DOHH2 (cell line): Measurements from ENCODE around the gene HIVEP3.

Source experiments
- H3F3A ChIP-seq: fragments of 200-600 bp; sonication (generic), shearing (Covaris generic); 2 replicates; pipeline ENCODE4 v1.6.0; 2016; ENCODE audit warnings: antibody characterized with exemption, mild to moderate bottlenecking; ENCODE audit not compliant: control insufficient read depth, insufficient read depth
- H3K27ac ChIP-seq: fragments of 200-600 bp; sonication (generic); 2 replicates; pipeline ENCODE4 v1.5.1; 2014; ENCODE audit warnings: low read depth, mild to moderate bottlenecking, low read length, moderate library complexity
- H3K27me3 ChIP-seq: fragments of 200-600 bp; sonication (generic); 2 replicates; pipeline ENCODE4 v1.6.1; 2014; ENCODE audit warnings: mild to moderate bottlenecking, low read length, mixed read lengths; ENCODE audit not compliant: control insufficient read depth
- H3K36me3 ChIP-seq: fragments of 200-600 bp; sonication (generic); 2 replicates; pipeline ENCODE4 v1.6.1; 2014; ENCODE audit warnings: mild to moderate bottlenecking, low read length, moderate library complexity, mixed read lengths; ENCODE audit not compliant: control insufficient read depth
- H3K4me1 ChIP-seq: fragments of 200-600 bp; sonication (generic); 2 replicates; pipeline ENCODE4 v1.6.1; 2014; ENCODE audit warnings: mild to moderate bottlenecking, low read length, mixed read lengths; ENCODE audit not compliant: control insufficient read depth
- H3K4me2 ChIP-seq: fragments of 200-600 bp; sonication (generic); 2 replicates; pipeline ENCODE4 v1.6.0; 2014; ENCODE audit warnings: mild to moderate bottlenecking, low read length, moderate library complexity
- H3K4me3 ChIP-seq: fragments of 200-600 bp; sonication (generic); 2 replicates; pipeline ENCODE4 v1.5.1; 2014; ENCODE audit warnings: mild to moderate bottlenecking, low read length, mixed read lengths
- H3K79me2 ChIP-seq: fragments of 200-600 bp; sonication (generic); 2 replicates; pipeline ENCODE4 v1.6.1; 2014; ENCODE audit warnings: mild to moderate bottlenecking, low read length, mixed read lengths; ENCODE audit not compliant: control insufficient read depth
- H3K9me2 ChIP-seq: fragments of 200-600 bp; sonication (generic); replicated peaks from 2 replicates; pipeline ENCODE4 v1.6.1; 2014; ENCODE audit warnings: mild to moderate bottlenecking, low read length, mixed read lengths; ENCODE audit not compliant: control insufficient read depth
- H3K9me3 ChIP-seq: fragments of 200-600 bp; sonication (generic); 2 replicates; pipeline ENCODE4 v1.6.1; 2014; ENCODE audit warnings: antibody characterized with exemption, low read length, mixed read lengths; ENCODE audit not compliant: control insufficient read depth, insufficient read depth
- H4K20me1 ChIP-seq: fragments of 200-600 bp; sonication (generic); 2 replicates; pipeline ENCODE4 v1.6.0; 2014; ENCODE audit warnings: low read depth, mild to moderate bottlenecking, antibody characterized with exemption, low read length, moderate library complexity; ENCODE audit not compliant: control insufficient read depth, insufficient read depth
- CTCF ChIP-seq: fragments of 200-600 bp; sonication (generic); IDR thresholded peaks from one replicate; pipeline ENCODE4 v1.5.1; 2014; ENCODE audit warnings: antibody characterized with exemption, mild to moderate bottlenecking, low read depth, low read length; ENCODE audit not compliant: poor library complexity, severe bottlenecking
- EZH2phosphoT487 ChIP-seq: fragments of 200-600 bp; sonication (generic); IDR thresholded peaks from 2 replicates; pipeline ENCODE4 v1.6.1; 2017; ENCODE audit warnings: borderline replicate concordance, mild to moderate bottlenecking, antibody characterized with exemption, low read length, moderate library complexity, mixed read lengths

The HIVEP3 gene

GRCh38 chr1:41495210-41495948 is 423.3 kb downstream of the HIVEP3 start:
- H3K27me3 ChIP-seq: peaks cover 5% of the 10 kb centered on the region
- no peaks in the 10 kb centered on the region for H3K4me1 ChIP-seq
- H3K4me2 ChIP-seq: no peak overlapping the region
- H3K79me2 ChIP-seq: no peaks in the 10 kb centered on the region
- no peaks in the 10 kb centered on the region for H3K9me2 ChIP-seq
- H3F3A ChIP-seq: no peaks in the 10 kb centered on the region
- TF ChIP-seq EZH2phosphoT487: no peak
- TF ChIP-seq CTCF: peak; percentile 23
- H3K36me3 ChIP-seq: no peaks in the 10 kb centered on the region
- no peak overlapping the region for H3K4me3 ChIP-seq
- no peak overlapping the region for H3K27ac ChIP-seq
- no peaks in the 10 kb centered on the region for H3K9me3 ChIP-seq
- no peaks in the 10 kb centered on the region for H4K20me1 ChIP-seq

GRCh38 chr1:41494351-41495209 is 424.1 kb downstream of the HIVEP3 start:
- no peak overlapping the region for H3K27ac ChIP-seq
- no peaks in the 10 kb centered on the region for H3K79me2 ChIP-seq
- peaks cover 5% of the 10 kb centered on the region for H3K27me3 ChIP-seq
- H3K4me3 ChIP-seq: no peak overlapping the region
- H3K4me2 ChIP-seq: no peak overlapping the region
- no peaks in the 10 kb centered on the region for H3K9me2 ChIP-seq
- no peak for TF ChIP-seq CTCF
- TF ChIP-seq EZH2phosphoT487: no peak
- H3K4me1 ChIP-seq: no peaks in the 10 kb centered on the region
- H3K9me3 ChIP-seq: no peaks in the 10 kb centered on the region
- no peaks in the 10 kb centered on the region for H4K20me1 ChIP-seq
- no peaks in the 10 kb centered on the region for H3K36me3 ChIP-seq
- no peaks in the 10 kb centered on the region for H3F3A ChIP-seq

- Histone ChIP-seq H3K36me3 (no peaks in the 10 kb centered on the region), H3K4me2 (no peak overlapping the region), H3K27me3 (peaks cover 9% of the 10 kb centered on the region), H3F3A (no peaks in the 10 kb centered on the region), H4K20me1 (no peaks in the 10 kb centered on the region), H3K4me1 (no peaks in the 10 kb centered on the region), H3K9me3 (no peaks in the 10 kb centered on the region), H3K4me3 (no peak overlapping the region), H3K9me2 (no peaks in the 10 kb centered on the region), H3K27ac (no peak overlapping the region), H3K79me2 (no peaks in the 10 kb centered on the region)
- TF ChIP-seq CTCF (no peak), EZH2phosphoT487 (no peak)
These were observed 424.9 kb downstream of the HIVEP3 start for GRCh38 chr1:41493626-41494350.
